Renal pelvis (tissue), 4 donors: ENCODE data around the gene RFX8. TPM values are rescaled to one million over a fixed set of nuclear protein-coding genes. Genes with fewer than 3 reads are reported as not detected.
"Not testable (repeated sequence)": the region's sequence is repeated elsewhere in the genome, so short reads cannot be mapped to it uniquely, and the experiment has no call there.

ENCODE experiments used
- DNase-seq: peaks from one replicate; pipeline ENCODE4 v3.0.0-alpha.2; 2013
- polyA plus RNA-seq, 3 donors: library from polyadenylated mRNA; unstranded; fragments of 120-200 nt; gene quantifications; one replicate each; pipeline ENCODE4 v1.2.1, GENCODE V29; 2013; ENCODE audit not compliant: insufficient read length in 3 of 3

RFX8 gene
- polyA plus RNA-seq, 3 donors = 0.75 to 1.2 (median 0.95) TPM

DNA sequence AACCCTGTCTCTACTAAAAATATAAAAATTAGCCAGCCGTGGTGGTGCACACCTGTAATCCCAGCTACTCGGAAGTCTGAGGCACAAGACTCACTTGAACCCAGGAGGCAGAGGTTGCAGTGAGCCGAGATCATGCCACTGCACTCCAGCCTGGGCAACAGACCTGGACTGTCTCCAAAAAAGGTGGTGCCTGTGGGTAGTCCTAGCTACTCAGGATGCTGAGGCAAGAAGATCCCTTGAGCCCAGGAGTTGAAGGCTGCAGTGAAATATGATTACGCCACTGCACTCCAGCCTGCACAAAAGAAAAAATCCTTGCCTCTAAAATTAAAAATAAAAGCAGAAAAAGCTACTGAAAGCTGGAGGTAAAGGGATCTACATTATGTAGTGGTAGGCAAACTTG is 122.3 kb downstream of the RFX8 start:
- DNase-seq = not testable (repeated sequence)

- DNase-seq = no peak
These were observed 123.7 kb downstream of the RFX8 start for GRCh38 chr2:101351207-101351606.

DNA sequence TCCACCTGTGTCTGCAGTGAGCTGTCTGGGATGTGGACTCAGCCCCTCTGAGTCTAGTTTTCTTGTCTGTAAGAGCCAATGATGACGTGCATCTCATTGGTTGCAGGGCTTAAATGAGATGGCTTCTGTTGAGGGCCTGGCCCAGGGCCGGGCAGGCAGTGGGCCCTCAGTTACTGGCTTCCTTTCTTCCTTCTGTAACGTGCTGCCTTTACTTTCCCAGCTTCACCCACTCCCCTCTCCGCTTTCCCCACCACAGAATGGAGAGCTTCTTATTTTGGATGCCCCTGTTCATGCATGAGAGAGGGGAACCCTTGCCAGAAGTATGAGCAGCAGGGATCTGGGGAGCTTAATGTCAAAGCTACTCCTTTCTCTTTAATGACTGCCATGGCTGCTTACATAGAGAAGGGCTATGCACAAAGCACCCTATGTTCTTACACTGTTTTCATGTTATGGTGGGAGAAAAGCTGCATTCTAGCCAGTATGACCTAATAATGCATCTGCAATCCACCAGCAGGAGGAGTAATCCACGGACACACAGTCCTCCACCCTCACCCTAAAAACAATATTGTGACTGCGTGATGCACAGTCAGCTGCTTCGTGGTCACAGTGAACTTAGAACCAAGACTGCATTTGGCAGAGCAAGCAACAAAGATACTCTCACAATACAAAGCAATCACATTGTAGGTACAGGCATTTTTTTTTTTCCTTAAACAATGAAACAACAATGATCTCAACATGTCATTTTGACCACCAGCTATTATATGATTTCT is 124.8 kb downstream of the RFX8 start:
- DNase-seq = no peak

DNA sequence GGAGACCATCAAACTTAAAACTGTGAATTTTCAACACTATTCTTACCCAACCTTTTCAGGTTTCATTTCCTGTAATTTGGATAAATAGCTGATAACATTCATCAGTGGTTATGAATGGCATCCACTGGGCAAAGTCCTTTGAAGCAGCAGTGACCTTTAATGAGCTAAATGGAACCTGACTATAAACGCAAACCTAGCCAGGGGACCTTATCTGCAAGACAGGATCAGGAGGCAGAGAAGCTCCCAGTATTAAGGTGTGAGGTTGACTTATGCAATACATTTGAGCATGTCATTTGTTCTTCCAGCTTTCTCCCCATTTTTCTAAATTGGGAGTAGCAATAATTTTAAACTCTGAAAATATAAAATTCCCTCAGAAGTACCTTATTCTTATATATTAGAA is 126.0 kb downstream of the RFX8 start:
- no peak for DNase-seq

Other genes starting within 250 kb of the RFX8 start
- 10 to 100 TPM; 49.8 to 61.3 (median 60.1) TPM for gene CNOT11, start 222.2 kb downstream of the RFX8 start, polyA plus RNA-seq
- 10 to 100 TPM; 35.2 to 64.6 (median 59.6) TPM for gene RNF149, start 166.4 kb downstream of the RFX8 start, polyA plus RNA-seq
- gene CREG2, start 87.6 kb downstream of the RFX8 start, polyA plus RNA-seq = under 1 TPM; 0.37 to 0.96 (median 0.55) TPM
- 10 to 100 TPM; 76.1 to 80.5 (median 78.5) TPM for gene MAP4K4, start 222.6 kb upstream of the RFX8 start, polyA plus RNA-seq